A549 (cell line): ENCODE results near the gene TMEM44. TPM values are rescaled to one million over a fixed set of nuclear protein-coding genes. Genes with fewer than 3 reads are reported as not detected.
A peak's percentile ranks its signal among the peaks of the same experiment; 100 is the strongest.

ENCODE experiments used
- ATAC-seq, 2 experiments: fragments of 200-7000 bp in 1 of 2; fragments of >200 bp in 1 of 2; cut with Nextera tagmentation in 1 of 2; cut with Tn5 transposase in 1 of 2; 3 replicates each; pipeline versions ENCODE4 v1.8.0 to v1.9.1; 2018 to 2020; ENCODE audit warnings: mild to moderate bottlenecking in 1 of 2, moderate library complexity in 1 of 2
- CTCF ChIA-PET: fragments of 300-600 bp; sonication (Branson Sonifier 250); formaldehyde crosslinking; extraction: SDS; loops from one replicate; lab custom pipeline; 2021; ENCODE audit warnings: antibody characterized with exemption, inconsistent platforms; lab: Yijun Ruan, JAX
- POLR2A ChIA-PET: fragments of 350-600 bp; formaldehyde crosslinking; extraction: SDS; loops from one replicate; lab custom pipeline; 2021; ENCODE audit warnings: antibody characterized with exemption, inconsistent platforms; lab: Yijun Ruan, JAX
- DNase-seq, 2 experiments: peaks; one replicate each; pipeline versions ENCODE4 v3.0.0 to v3.0.0-alpha.2; 2011 to 2016; ENCODE audit warnings: low read depth in 1 of 2, low spot score in 1 of 2
- FAIRE-seq: peaks from 2 replicates; lab custom pipeline; 2011; peaks lifted over from hg19 to GRCh38; lab: Jason Lieb, UNC
- H3K27ac ChIP-seq, 2 experiments: fragments of >200 bp; sonication (Bioruptor Twin); formaldehyde crosslinking; 3 replicates each; pipeline ENCODE4 v1.5.1; 2016 to 2017
- H3K4me1 ChIP-seq: fragments of >200 bp; sonication (Bioruptor Twin); formaldehyde crosslinking; 3 replicates; pipeline ENCODE4 v1.6.1; 2016
- H3K4me2 ChIP-seq: fragments of >200 bp; sonication (Bioruptor Twin); formaldehyde crosslinking; 3 replicates; pipeline ENCODE4 v1.6.1; 2016
- H3K4me3 ChIP-seq: fragments of >200 bp; sonication (Bioruptor Twin); formaldehyde crosslinking; 3 replicates; pipeline ENCODE4 v1.5.1; 2016
- H3K9me3 ChIP-seq: fragments of >200 bp; sonication (Bioruptor Twin); formaldehyde crosslinking; 3 replicates; pipeline ENCODE4 v1.6.1; 2016
- BCL3 ChIP-seq: fragments of >200 bp; sonication (Bioruptor Twin); formaldehyde crosslinking; IDR thresholded peaks from 3 replicates; pipeline ENCODE4 v1.6.1; 2016
- BHLHE40 ChIP-seq: IDR thresholded peaks from 2 replicates; pipeline ENCODE4 v1.6.1; 2012; ENCODE audit warnings: low read depth, low read length, inconsistent platforms
- CEBPB ChIP-seq, 2 experiments: fragments of >200 bp in 1 of 2; sonication (Bioruptor Twin) in 1 of 2; formaldehyde crosslinking in 1 of 2; IDR thresholded peaks; 2 replicates each; pipeline ENCODE4 v1.6.1; 2012 to 2016
- CHD2 ChIP-seq: fragments of 150-350 bp; IDR thresholded peaks from 2 replicates; pipeline ENCODE4 v1.6.1; 2014; ENCODE audit warnings: low read length; ENCODE audit not compliant: partially characterized antibody
- CHD4 ChIP-seq: fragments of 200-600 bp; sonication (generic); IDR thresholded peaks from 2 replicates; pipeline ENCODE4 v1.6.1; 2016; ENCODE audit warnings: antibody characterized with exemption, mild to moderate bottlenecking, borderline replicate concordance
- EHMT2 ChIP-seq: fragments of 200-600 bp; sonication (generic); IDR thresholded peaks from 2 replicates; pipeline ENCODE4 v1.6.1; 2016; ENCODE audit warnings: antibody characterized with exemption, low read depth, mild to moderate bottlenecking, moderate library complexity
- EP300 ChIP-seq, 2 experiments: fragments of >200 bp; sonication (Bioruptor Twin); formaldehyde crosslinking; IDR thresholded peaks; 2 replicates in 1 of 2; 3 replicates in 1 of 2; pipeline ENCODE4 v1.6.1; 2016 to 2017
- ESRRA ChIP-seq: fragments of 150-350 bp; IDR thresholded peaks from 2 replicates; pipeline ENCODE4 v1.6.1; 2014; ENCODE audit warnings: mild to moderate bottlenecking, low read length, borderline replicate concordance
- FOSL2 ChIP-seq, 2 experiments: fragments of 450-650 bp in 1 of 2; fragments of >200 bp in 1 of 2; sonication (Bioruptor Twin) in 1 of 2; formaldehyde crosslinking; IDR thresholded peaks; 2 replicates each; pipeline versions ENCODE4 v1.5.0 to v1.6.1; 2016 to 2020; ENCODE audit warnings: mild to moderate bottlenecking in 1 of 2, moderate library complexity in 1 of 2
- GATA3 ChIP-seq: IDR thresholded peaks from 2 replicates; pipeline ENCODE4 v1.6.1; 2012; ENCODE audit warnings: borderline replicate concordance
- JUN ChIP-seq, 2 experiments: fragments of >200 bp; sonication (Bioruptor Twin); formaldehyde crosslinking; IDR thresholded peaks; 2 replicates in 1 of 2; 3 replicates in 1 of 2; pipeline ENCODE4 v1.6.1; 2016 to 2017
- JUNB ChIP-seq: fragments of >200 bp; sonication (Bioruptor Twin); formaldehyde crosslinking; IDR thresholded peaks from 2 replicates; pipeline ENCODE4 v1.6.1; 2016
- KDM1A ChIP-seq: fragments of 200-600 bp; sonication (generic); IDR thresholded peaks from 2 replicates; pipeline ENCODE4 v1.6.1; 2016; ENCODE audit warnings: low read depth, mild to moderate bottlenecking
- MAFK ChIP-seq: fragments of 450-650 bp; IDR thresholded peaks from 2 replicates; pipeline ENCODE4 v1.6.1; 2014; ENCODE audit not compliant: partially characterized antibody
- MAX ChIP-seq: IDR thresholded peaks from 2 replicates; pipeline ENCODE4 v1.6.1; 2012
- PBX3 ChIP-seq: IDR thresholded peaks from 2 replicates; pipeline ENCODE4 v1.6.1; 2012
- POLR2A ChIP-seq: IDR thresholded peaks from 2 replicates; pipeline ENCODE4 v1.6.1; 2012; ENCODE audit warnings: mild to moderate bottlenecking, low read length
- POLR2AphosphoS2 ChIP-seq: conservative IDR thresholded peaks from 2 replicates; pipeline ENCODE4 v1.6.1; 2012; ENCODE audit warnings: low read length, improper control_type of control experiment, inconsistent platforms
- RAD21 ChIP-seq, 2 experiments: fragments of >200 bp in 1 of 2; sonication (Bioruptor Twin) in 1 of 2; formaldehyde crosslinking in 1 of 2; IDR thresholded peaks in 1 of 2; conservative IDR thresholded peaks in 1 of 2; 2 replicates in 1 of 2; 3 replicates in 1 of 2; pipeline ENCODE4 v1.6.1; 2012 to 2018; ENCODE audit warnings: inconsistent platforms in 1 of 2
- RARB ChIP-seq: fragments of 250-450 bp; sonication (Bioruptor Pico); IDR thresholded peaks from 2 replicates; pipeline ENCODE4 v1.8.0; 2021; ENCODE audit warnings: mild to moderate bottlenecking, moderate library complexity
- RCOR1 ChIP-seq: fragments of 150-350 bp; IDR thresholded peaks from 2 replicates; pipeline ENCODE4 v1.6.1; 2014; ENCODE audit warnings: antibody characterized with exemption, low read length, low read depth
- REST ChIP-seq: fragments of 200-600 bp; sonication (generic); IDR thresholded peaks from 2 replicates; pipeline ENCODE4 v1.6.1; 2016; ENCODE audit warnings: antibody characterized with exemption, mild to moderate bottlenecking, moderate library complexity
- SREBF2 ChIP-seq: fragments of 450-650 bp; IDR thresholded peaks from 2 replicates; pipeline ENCODE4 v1.6.1; 2014; ENCODE audit warnings: mild to moderate bottlenecking, moderate library complexity
- WGBS: methylation state at CpG from one replicate; pipeline ENCODE4 v1.1.6; 2017; ENCODE audit errors: missing lambda C conversion rate; 5-methylcytosine and 5-hydroxymethylcytosine counted together
- polyA plus RNA-seq, 4 experiments: library from polyadenylated mRNA; depleted of rRNA in 3 of 4; stranded (reverse); fragments of >200 nt; fragmentation: RNase III in 1 of 4; extraction: RNeasy Plus Mini Kit Qiagen cat#74134 plus additional on column Dnase treatment in 1 of 4; gene quantifications; 2 replicates in 3 of 4; 3 replicates in 1 of 4; pipeline ENCODE4 v1.2.3, GENCODE V29; 2011 to 2017

The TMEM44 gene
- polyA plus RNA-seq, 2 of the 4 experiments (the other 2 are of a cell fraction) = 16.0 to 17.0 TPM

GRCh38 chr3:194596906-194597305 lies 36.3 kb downstream of the TMEM44 start:
- Histone ChIP-seq H3K9me3 (no peaks in the 10 kb centered on the region), H3K4me3 (no peak overlapping the region), H3K27ac (peak overlapping the region; percentile 97 to 99; a peak in 5 of 6 replicates), H3K4me2 (no peak overlapping the region), H3K4me1 (peaks cover 68% of the 10 kb centered on the region)
- CTCF ChIA-PET = interaction anchor here (1.0 to 5.9 kb wide), 4 partner anchors 12 to 125 kb away, joined by 3 to 60 read pairs (median 4); partner anchors contain the start of gene TMEM44
- no peak for DNase-seq
- FAIRE-seq = no peak
- ATAC-seq = no peak
- 87% methylated on average over 3 of the region's 5 CpGs for whole genome bisulfite sequencing
- TF ChIP-seq ESRRA (no peak), CHD4 (no peak), CEBPB (IDR thresholded peaks at IDR 0.05) (no peak), BHLHE40 (no peak), REST (no peak), POLR2AphosphoS2 (no peak), GATA3 (no peak), POLR2A (no peak)
- POLR2A ChIA-PET = interaction anchor here (0.6 kb wide), 1 partner anchor 18 kb away, joined by 3 read pairs; no protein-coding TSS in a partner anchor

GRCh38 chr3:194592798-194593752 lies 40.1 kb downstream of the TMEM44 start:
- DNase-seq (peak; percentile 76 to 91), FAIRE-seq (no peak), ATAC-seq (peak; percentile 85)
- no peak overlapping the region for H3K4me3 ChIP-seq
- peak overlapping the region; percentile 91 to 96 for H3K27ac ChIP-seq
- TF ChIP-seq RCOR1 (no peak), POLR2AphosphoS2 (no peak), RARB (0 out of 2 replicates have a peak, but pooled peaks have one; percentile 37), KDM1A (no peak), EP300 (IDR thresholded peaks at IDR 0.05) (peak; percentile 90 to 91; a peak in 4 of 5 replicates), FOSL2 (IDR thresholded peaks at IDR 0.05) (peak; percentile 85), FOSL2 (CRISPR knock-in tag; IDR thresholded peaks at IDR 0.05) (peak; percentile 93), REST (no peak), PBX3 (peak; percentile 65; the same call in 1 of the 2 replicates), MAFK (peak; percentile 31), BCL3 (peak; percentile 71; the same call in 2 of the 3 replicates), CEBPB (IDR thresholded peaks at IDR 0.05) (peak; percentile 54 to 81; a peak in 3 of 4 replicates), SREBF2 (no peak), JUNB (peak; percentile 94), RAD21 (conservative IDR thresholded peaks at IDR 0.05 in 1 of 2, IDR thresholded peaks at IDR 0.05 in 1 of 2) (peak; percentile 7 to 33; a peak in 3 of 5 replicates), JUN (IDR thresholded peaks at IDR 0.05) (peak; percentile 79 to 90), GATA3 (peak; percentile 95), MAX (peak; percentile 67), CHD2 (no peak), EHMT2 (no peak)
- peaks cover 42% of the 10 kb centered on the region for H3K4me1 ChIP-seq
- peak overlapping the region; percentile 83 for H3K4me2 ChIP-seq
- 61% methylated on average over 10 of the region's 10 CpGs for WGBS
- H3K9me3 ChIP-seq = no peaks in the 10 kb centered on the region
- ChIA-PET POLR2A (interaction anchor here (1.1 kb wide), 2 partner anchors 9 to 15 kb away, joined by 3 to 5 read pairs; no protein-coding TSS in a partner anchor), CTCF (interaction anchor here (1.1 to 5.9 kb wide), 9 partner anchors 8 to 248 kb away, joined by 3 to 60 read pairs (median 10); no protein-coding TSS in a partner anchor)
